ENCODE results near the gene NANP. TPM values are rescaled to one million over a fixed set of nuclear protein-coding genes. Genes with fewer than 3 reads are reported as not detected.

NANP gene
- total and polyA plus RNA-seq, 2 of the 13 experiments (the other 11 are each of a cell fraction or from before 2014, with no cell fraction given), result 8.9 to 21.5 TPM

- no peak for TF ChIP-seq TMF1 (CRISPR knock-in tag; IDR thresholded peaks at IDR 0.05; ENCODE audit: low read depth)
- TF ChIP-seq ZNF577 (CRISPR knock-in tag; IDR thresholded peaks at IDR 0.05; ENCODE audit: borderline replicate concordance, low read depth), result no peak
- TF ChIP-seq NFE2L1 (CRISPR knock-in tag; IDR thresholded peaks at IDR 0.05; ENCODE audit: borderline replicate concordance), result no peak
- no peak for TF ChIP-seq ZNF3 (CRISPR knock-in tag; IDR thresholded peaks at IDR 0.05)
- TF ChIP-seq AKAP8 (CRISPR knock-in tag; IDR thresholded peaks at IDR 0.05), result no peak
- no peak for TF ChIP-seq ZNF674 (CRISPR knock-in tag; IDR thresholded peaks at IDR 0.05; ENCODE audit: low read depth)
- no peak for TF ChIP-seq ZNF33B (CRISPR knock-in tag; IDR thresholded peaks at IDR 0.05)
- peak; percentile 46; the same call in 1 of the 2 replicates for TF ChIP-seq REL (CRISPR knock-in tag; conservative IDR thresholded peaks at IDR 0.05)
- no peak for TF ChIP-seq NFIB (CRISPR knock-in tag; IDR thresholded peaks at IDR 0.05; ENCODE audit: borderline replicate concordance)
- TF ChIP-seq ZNF761 (CRISPR knock-in tag; conservative IDR thresholded peaks at IDR 0.05), result no peak
- no peak for TF ChIP-seq JUNB (CRISPR knock-in tag; IDR thresholded peaks at IDR 0.05; ENCODE audit: borderline replicate concordance)
- TF ChIP-seq ZNF232 (CRISPR knock-in tag; IDR thresholded peaks at IDR 0.05; ENCODE audit: borderline replicate concordance), result peak; percentile 74
- TF ChIP-seq ZNF570 (CRISPR knock-in tag; IDR thresholded peaks at IDR 0.05; ENCODE audit: borderline replicate concordance), result no peak
- no peak for TF ChIP-seq PAX8 (CRISPR knock-in tag; IDR thresholded peaks at IDR 0.05; ENCODE audit: borderline replicate concordance)
- TF ChIP-seq NFRKB (IDR thresholded peaks at IDR 0.05), result no peak
- TF ChIP-seq ZNF567 (CRISPR knock-in tag; IDR thresholded peaks at IDR 0.05; ENCODE audit: borderline replicate concordance), result no peak
- TF ChIP-seq TFDP2 (CRISPR knock-in tag; IDR thresholded peaks at IDR 0.05), result no peak
- TF ChIP-seq ETV6 (CRISPR knock-in tag; conservative IDR thresholded peaks at IDR 0.05), result no peak
- TF ChIP-seq, protein P1, sequence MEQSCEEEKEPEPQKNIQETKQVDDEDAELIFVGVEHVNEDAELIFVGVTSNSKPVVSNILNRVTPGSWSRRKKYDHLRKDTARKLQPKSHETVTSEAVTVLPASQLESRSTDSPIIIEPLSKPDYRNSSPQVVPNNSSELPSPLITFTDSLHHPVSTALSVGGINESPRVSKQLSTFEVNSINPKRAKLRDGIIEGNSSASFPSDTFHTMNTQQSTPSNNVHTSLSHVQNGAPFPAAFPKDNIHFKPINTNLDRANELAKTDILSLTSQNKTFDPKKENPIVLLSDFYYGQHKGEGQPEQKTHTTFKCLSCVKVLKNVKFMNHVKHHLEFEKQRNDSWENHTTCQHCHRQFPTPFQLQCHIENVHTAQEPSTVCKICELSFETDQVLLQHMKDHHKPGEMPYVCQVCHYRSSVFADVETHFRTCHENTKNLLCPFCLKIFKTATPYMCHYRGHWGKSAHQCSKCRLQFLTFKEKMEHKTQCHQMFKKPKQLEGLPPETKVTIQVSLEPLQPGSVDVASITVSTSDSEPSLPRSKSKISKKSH (CRISPR knock-in tag; IDR thresholded peaks at IDR 0.05; ENCODE audit: borderline replicate concordance), result no peak
- TF ChIP-seq, protein P2, sequence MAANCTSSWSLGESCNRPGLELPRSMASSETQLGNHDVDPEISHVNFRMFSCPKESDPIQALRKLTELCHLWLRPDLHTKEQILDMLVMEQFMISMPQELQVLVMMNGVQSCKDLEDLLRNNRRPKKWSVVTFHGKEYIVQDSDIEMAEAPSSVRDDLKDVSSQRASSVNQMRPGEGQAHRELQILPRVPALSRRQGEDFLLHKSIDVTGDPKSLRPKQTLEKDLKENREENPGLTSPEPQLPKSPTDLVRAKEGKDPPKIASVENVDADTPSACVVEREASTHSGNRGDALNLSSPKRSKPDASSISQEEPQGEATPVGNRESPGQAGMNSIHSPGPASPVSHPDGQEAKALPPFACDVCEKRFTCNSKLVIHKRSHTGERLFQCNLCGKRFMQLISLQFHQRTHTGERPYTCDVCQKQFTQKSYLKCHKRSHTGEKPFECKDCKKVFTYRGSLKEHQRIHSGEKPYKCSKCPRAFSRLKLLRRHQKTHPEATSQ (CRISPR knock-in tag; IDR thresholded peaks at IDR 0.05; ENCODE audit: borderline replicate concordance), result no peak
- no peak for TF ChIP-seq ZNF556 (CRISPR knock-in tag; IDR thresholded peaks at IDR 0.05; ENCODE audit: borderline replicate concordance)
- no peak for TF ChIP-seq EHMT2 (IDR thresholded peaks at IDR 0.05; ENCODE audit: borderline replicate concordance, low read depth, low read length)
- no peak; the same call in 1 of the 2 replicates for TF ChIP-seq ZFX (CRISPR knock-in tag; IDR thresholded peaks at IDR 0.05; ENCODE audit: low read depth)
- no peak for TF ChIP-seq PBX2 (CRISPR knock-in tag; IDR thresholded peaks at IDR 0.05)
- TF ChIP-seq FIP1L1 (IDR thresholded peaks at IDR 0.05; ENCODE audit: borderline replicate concordance, insufficient read depth, low read depth, low read length), result no peak
- TF ChIP-seq FOXA1 (IDR thresholded peaks at IDR 0.05), result no peak
- TF ChIP-seq FOXA1 (CRISPR knock-in tag; IDR thresholded peaks at IDR 0.05), result no peak
- TF ChIP-seq HNRNPK (IDR thresholded peaks at IDR 0.05; ENCODE audit: low read depth, low read length, poor library complexity, severe bottlenecking), result no peak
Observed at GRCh38 chr20:25622049-25622448, 1.8 kb downstream of the NANP start (continued).

Measured in HepG2 (cell line).